Testis (tissue), 2 donors: Measurements from ENCODE around the gene PAIP1.

ENCODE experiments used
- CTCF ChIP-seq, 3 experiments: fragments of 450-650 bp in 2 of 3; fragments of 200-600 bp in 1 of 3; sonication (generic) in 1 of 3; IDR thresholded peaks; one replicate each; pipeline ENCODE4 v1.5.1; 2016 to 2019; ENCODE audit warnings: antibody characterized with exemption in 3 of 3, mild to moderate bottlenecking in 2 of 3, moderate library complexity in 1 of 3
- POLR2A ChIP-seq: fragments of 450-650 bp; IDR thresholded peaks from one replicate; pipeline ENCODE4 v1.6.1; 2017; ENCODE audit warnings: antibody characterized with exemption, mild to moderate bottlenecking, moderate library complexity

GRCh38 chr5:43569236-43569746, 12.4 kb upstream of the PAIP1 start:
- no peak for TF ChIP-seq CTCF (IDR thresholded peaks at IDR 0.05)
- TF ChIP-seq POLR2A: no peak
